T-cell (primary cell): ENCODE results near the gene HSPB6. TPM values are rescaled to one million over a fixed set of nuclear protein-coding genes. Genes with fewer than 3 reads are reported as not detected.

Experiments used
- ATAC-seq, 4 experiments: fragments of 200-7000 bp in 3 of 4; fragments of 150-1000 bp in 1 of 4; cut with Tn5 transposase; replicated peaks in 1 of 4; 1 replicate in 3 of 4; 2 replicates in 1 of 4; pipeline ENCODE4 v1.10.0; 2021; ENCODE audit warnings: moderate library complexity in 3 of 4, mild to moderate bottlenecking in 2 of 4, moderate number of reproducible peaks in 1 of 4
- CTCF ChIA-PET, 2 donors: fragments of 300-600 bp; sonication (Branson Sonifier 250); formaldehyde crosslinking; loops; one replicate each; lab custom pipeline; 2022; ENCODE audit warnings: antibody characterized with exemption in 2 of 2; lab: Charles Lee
- POLR2A ChIA-PET, 2 donors: fragments of 300-600 bp; sonication (Branson Sonifier 250); formaldehyde crosslinking; loops; one replicate each; lab custom pipeline; 2022; ENCODE audit warnings: antibody characterized with exemption in 2 of 2; lab: Charles Lee
- DNase-seq, 35 experiments: peaks; one replicate each; pipeline versions ENCODE4 v3.0.0 to v3.0.0-alpha.2; 2013 to 2023
- H3K27ac ChIP-seq: one replicate; pipeline ENCODE4 v1.5.1; 2013; ENCODE audit warnings: low read length
- H3K27me3 ChIP-seq, 2 experiments: replicated peaks in 1 of 2; 1 replicate in 1 of 2; 2 replicates in 1 of 2; pipeline versions ENCODE4 v1.6.1 to v1.7.0; 2013; ENCODE audit warnings: low read length in 1 of 2, mixed read lengths in 1 of 2; ENCODE audit not compliant: control insufficient read depth in 2 of 2, insufficient read depth in 2 of 2; ENCODE audit errors: extremely low read depth in 1 of 2
- H3K36me3 ChIP-seq, 2 donors: 1 replicate in 1 of 2; 2 replicates in 1 of 2; pipeline versions ENCODE4 v1.6.1 to v1.7.0; 2013; ENCODE audit warnings: low read length in 1 of 2; ENCODE audit not compliant: control insufficient read depth in 2 of 2, insufficient read depth in 1 of 2; ENCODE audit errors: extremely low read depth in 1 of 2
- H3K4me1 ChIP-seq, 2 experiments: 1 replicate in 1 of 2; 2 replicates in 1 of 2; pipeline versions ENCODE4 v1.6.1 to v1.7.0; 2013; ENCODE audit warnings: low read length in 2 of 2, mixed read lengths in 1 of 2; ENCODE audit not compliant: insufficient read depth in 2 of 2, control insufficient read depth in 1 of 2; ENCODE audit errors: extremely low read depth in 1 of 2
- H3K4me3 ChIP-seq, 2 donors: 1 replicate in 1 of 2; 2 replicates in 1 of 2; pipeline versions ENCODE4 v1.5.1 to v1.7.0; 2013; ENCODE audit warnings: mild to moderate bottlenecking in 2 of 2, low read length in 1 of 2, moderate library complexity in 1 of 2; ENCODE audit not compliant: control insufficient read depth in 1 of 2; ENCODE audit errors: extremely low read depth in 1 of 2
- H3K9me3 ChIP-seq: 2 replicates; pipeline ENCODE4 v1.7.0; 2013
- H3K27ac Mint-ChIP-seq, 2 donors: one replicate each; pipeline ENCODE4 v1.8.0; 2020 to 2021; ENCODE audit warnings: mild to moderate bottlenecking in 2 of 2, mixed read lengths in 2 of 2
- H3K27me3 Mint-ChIP-seq, 2 donors: one replicate each; pipeline ENCODE4 v1.8.0; 2021 to 2022; ENCODE audit warnings: mixed read lengths in 2 of 2
- H3K36me3 Mint-ChIP-seq: one replicate; pipeline ENCODE4 v1.8.0; 2021; ENCODE audit warnings: mixed read lengths
- H3K4me1 Mint-ChIP-seq, 3 donors: one replicate each; pipeline ENCODE4 v1.8.0; 2020 to 2022; ENCODE audit warnings: mixed read lengths in 3 of 3, mild to moderate bottlenecking in 1 of 3
- H3K4me3 Mint-ChIP-seq, 3 donors: one replicate each; pipeline ENCODE4 v1.8.0; 2020 to 2022; ENCODE audit warnings: mild to moderate bottlenecking in 3 of 3, mixed read lengths in 3 of 3, moderate library complexity in 3 of 3
- H3K9me3 Mint-ChIP-seq, 3 donors: one replicate each; pipeline ENCODE4 v1.8.0; 2020 to 2022; ENCODE audit warnings: mixed read lengths in 3 of 3
- WGBS: methylation state at CpG from one replicate; pipeline ENCODE4 v1.1.5; 2013; ENCODE audit warnings: missing lambda C conversion rate; ENCODE audit not compliant: insufficient coverage; 5-methylcytosine and 5-hydroxymethylcytosine counted together
- total RNA-seq, 35 experiments: library from RNA in 6 of 35; stranded (reverse) in 6 of 35; fragments of 120-200 nt in 1 of 35; gene quantifications; one replicate each; pipeline versions ENCODE4 v1.2.1 to v1.2.4 and lab custom pipeline; 2013 to 2026

Gene HSPB6
- total RNA-seq, 5 donors from 2014 or later (not counting 1 experiment from before 2014, with no cell fraction given): 0.44 to 0.69 (median 0.51) TPM; not detected in 2

- H3K4me3 ChIP-seq: peak overlapping the region in 1 of 2 donors; percentile 30
- CTCF ChIA-PET: interaction anchor here in 1 of 2 donors (0.6 to 1.2 kb wide), 5 partner anchors 11 to 171 kb away, joined by 3 to 5 read pairs (median 4); partner anchors contain the start of gene LIN37
Measured at GRCh38 chr19:35712567-35713505, 44.0 kb downstream of the HSPB6 start.

GRCh38 chr19:35710784-35711723, 45.8 kb downstream of the HSPB6 start:
- ChIA-PET CTCF (interaction anchor here in 1 of 2 donors (1.0 kb wide), 1 partner anchor 9 kb away, joined by 4 read pairs; no protein-coding TSS in a partner anchor), POLR2A (no interaction called here)
- Histone ChIP-seq H3K9me3 (no peaks in the 10 kb centered on the region), H3K27me3 (no peaks in the 10 kb centered on the region), H3K27ac (peak overlapping the region; percentile 67), H3K4me3 (no peak overlapping the region), H3K36me3 (no peaks in the 10 kb centered on the region), H3K4me1 (peaks cover 11 to 59% of the 10 kb centered on the region in 2 experiments)
- DNase-seq: peak in 1 of 35 experiments; percentile 50
- no peaks in the 10 kb centered on the region for H3K36me3 Mint-ChIP-seq
- no peaks in the 10 kb centered on the region for H3K9me3 Mint-ChIP-seq
- peaks cover 41 to 53% (median 52%) of the 10 kb centered on the region in 3 donors for H3K4me1 Mint-ChIP-seq
- WGBS: no CpG with 5 or more reads among the region's 13 CpGs
- H3K4me3 Mint-ChIP-seq: peak overlapping the region in 2 of 3 donors; percentile 26 to 28
- H3K27ac Mint-ChIP-seq: peak overlapping the region; percentile 57 to 76
- ATAC-seq: peak in 2 of 4 experiments; percentile 20 to 42
- H3K27me3 Mint-ChIP-seq: no peaks in the 10 kb centered on the region

More at GRCh38 chr19:35712567-35713505, 44.0 kb downstream of the HSPB6 start:
- DNase-seq (peak in 18 of 35 experiments; percentile 15 to 76 (median 42)), ATAC-seq (no peak)
- Mint-ChIP-seq H3K36me3 (no peaks in the 10 kb centered on the region), H3K4me3 (peak overlapping the region; percentile 50 to 100 (median 58)), H3K27ac (peak overlapping the region; percentile 85 to 94), H3K27me3 (no peaks in the 10 kb centered on the region), H3K9me3 (no peaks in the 10 kb centered on the region), H3K4me1 (peaks cover 50 to 60% (median 59%) of the 10 kb centered on the region in 3 donors)
- no peaks in the 10 kb centered on the region for H3K9me3 ChIP-seq
- H3K27ac ChIP-seq: peak overlapping the region; percentile 52
- no peaks in the 10 kb centered on the region for H3K36me3 ChIP-seq
- 11% methylated on average over 4 of the region's 11 CpGs for WGBS
- H3K27me3 ChIP-seq: no peaks in the 10 kb centered on the region
- POLR2A ChIA-PET: no interaction called here
- peaks cover 11 to 71% of the 10 kb centered on the region in 2 experiments for H3K4me1 ChIP-seq

- Mint-ChIP-seq H3K27me3 (no peaks in the 10 kb centered on the region), H3K4me3 (no peak overlapping the region), H3K27ac (no peak overlapping the region), H3K4me1 (peaks cover 19 to 30% (median 29%) of the 10 kb centered on the region in 3 donors), H3K36me3 (no peaks in the 10 kb centered on the region), H3K9me3 (no peaks in the 10 kb centered on the region)
- ChIA-PET POLR2A (no interaction called here), CTCF (interaction anchor here in 1 of 2 donors (0.5 to 0.7 kb wide), 2 partner anchors 16 to 488 kb away, joined by 3 read pairs; no protein-coding TSS in a partner anchor)
- WGBS: 100% methylated on average over 1 of the region's 1 CpG
- DNase-seq (no peak), ATAC-seq (no peak)
- H3K4me1 ChIP-seq: peaks cover 5 to 33% of the 10 kb centered on the region in 2 experiments
- H3K4me3 ChIP-seq: no peak overlapping the region
- H3K27me3 ChIP-seq: no peaks in the 10 kb centered on the region
- no peaks in the 10 kb centered on the region for H3K36me3 ChIP-seq
- H3K27ac ChIP-seq: no peak overlapping the region
- no peaks in the 10 kb centered on the region for H3K9me3 ChIP-seq
Measured at GRCh38 chr19:35708391-35708790, 48.4 kb downstream of the HSPB6 start.

Other genes starting within 250 kb of the HSPB6 start
- gene DMKN, start 243.4 kb downstream of the HSPB6 start, total RNA-seq: 1 to 10 TPM in 4 of 5 donors, not detected in 1; 1.8 to 2.3 (median 2.1) TPM
- under 1 TPM in 1 of 5 donors, not detected in 4; 0.23 TPM for gene SBSN, start 228.7 kb downstream of the HSPB6 start, total RNA-seq
- gene GAPDHS, start 223.6 kb downstream of the HSPB6 start, total RNA-seq: not detected
- gene TMEM147, start 211.4 kb downstream of the HSPB6 start, total RNA-seq: 10 to 100 TPM; 27.5 to 46.6 (median 44.2) TPM
- not detected for gene ATP4A, start 193.4 kb downstream of the HSPB6 start, total RNA-seq
- gene PMIS2, start 170.9 kb downstream of the HSPB6 start, total RNA-seq: not detected
- 10 to 100 TPM; 25.5 to 34.1 (median 29.3) TPM for gene HAUS5, start 144.3 kb downstream of the HSPB6 start, total RNA-seq
- 10 to 100 TPM; 37.6 to 74.0 (median 68.4) TPM for gene RBM42, start 128.0 kb downstream of the HSPB6 start, total RNA-seq
- 1 to 10 TPM in 2 of 5 donors, under 1 TPM in 2, not detected in 1; 0.67 to 2.1 (median 1.1) TPM for gene ETV2, start 115.3 kb downstream of the HSPB6 start, total RNA-seq
- gene COX6B1, start 108.7 kb downstream of the HSPB6 start, total RNA-seq: 100 to 1,000 TPM; 199 to 248 (median 225) TPM
- gene UPK1A, start 90.5 kb downstream of the HSPB6 start, total RNA-seq: under 1 TPM in 4 of 5 donors, not detected in 1; 0.20 to 0.56 (median 0.38) TPM
- 1 to 10 TPM; 1.2 to 4.1 (median 2.0) TPM for gene ZBTB32, start 52.5 kb downstream of the HSPB6 start, total RNA-seq
- 100 to 1,000 TPM in 1 of 5 donors, 10 to 100 TPM in 4; 76.4 to 107 (median 92.5) TPM for gene KMT2B, start 39.0 kb downstream of the HSPB6 start, total RNA-seq
- gene IGFLR1, start 14.6 kb downstream of the HSPB6 start, total RNA-seq: 100 to 1,000 TPM in 2 of 5 donors, 10 to 100 TPM in 3; 54.7 to 123 (median 98.1) TPM
- 10 to 100 TPM; 40.2 to 74.1 (median 49.3) TPM for gene U2AF1L4, start 11.6 kb downstream of the HSPB6 start, total RNA-seq
- gene PSENEN, start 11.4 kb downstream of the HSPB6 start, total RNA-seq: 10 to 100 TPM; 21.2 to 33.5 (median 24.5) TPM
- gene LIN37, start 8.5 kb downstream of the HSPB6 start, total RNA-seq: 10 to 100 TPM; 11.8 to 23.6 (median 22.8) TPM
- 10 to 100 TPM; 31.3 to 52.1 (median 47.8) TPM for gene PROSER3, start 1.1 kb upstream of the HSPB6 start, total RNA-seq
- gene ARHGAP33, start 18.5 kb upstream of the HSPB6 start, total RNA-seq: 10 to 100 TPM; 19.7 to 38.5 (median 22.8) TPM
- gene PRODH2, start 55.8 kb upstream of the HSPB6 start, total RNA-seq: not detected
- gene NPHS1, start 95.5 kb upstream of the HSPB6 start, total RNA-seq: under 1 TPM in 2 of 5 donors, not detected in 3; 0.06 to 0.33 TPM
- gene KIRREL2, start 99.9 kb upstream of the HSPB6 start, total RNA-seq: under 1 TPM; 0.16 to 0.28 (median 0.25) TPM
- 1 to 10 TPM in 1 of 5 donors, under 1 TPM in 3, not detected in 1; 0.15 to 1.3 (median 0.33) TPM for gene APLP1, start 111.5 kb upstream of the HSPB6 start, total RNA-seq
- 10 to 100 TPM; 45.1 to 78.3 (median 51.4) TPM for gene NFKBID, start 143.5 kb upstream of the HSPB6 start, total RNA-seq
- 100 to 1,000 TPM in 2 of 5 donors, 10 to 100 TPM in 3; 60.1 to 165 (median 77.2) TPM for gene HCST, start 145.5 kb upstream of the HSPB6 start, total RNA-seq
- 1 to 10 TPM; 2.3 to 7.0 (median 2.9) TPM for gene TYROBP, start 151.3 kb upstream of the HSPB6 start, total RNA-seq
- 10 to 100 TPM in 4 of 5 donors, 1 to 10 TPM in 1; 9.2 to 20.8 (median 15.3) TPM for gene LRFN3, start 179.3 kb upstream of the HSPB6 start, total RNA-seq
- 10 to 100 TPM; 10.2 to 30.5 (median 27.3) TPM for gene SDHAF1, start 238.2 kb upstream of the HSPB6 start, total RNA-seq